NCI-H526 treated with DMSO at 0.1 percent for 48 hours (cell line): Measurements from ENCODE around the gene PHTF1.

Experiments
- DNase-seq: peaks from one replicate; lab custom pipeline; 2025; lab: John Stamatoyannopoulos, UW

PHTF1 gene

GRCh38 chr1:113759333-113760101 is at the start of gene PHTF1:
Gene PHTF1, minus strand, starts transcription at chr1:113759486. Its CDS starts 783 bp downstream, at chr1:113758703.
- peak; percentile 34 for DNase-seq

- no peak for DNase-seq
Measured at GRCh38 chr1:113808450-113809195, 49.3 kb upstream of the PHTF1 start.

GRCh38 chr1:113805639-113806038 is 46.4 kb upstream of the PHTF1 start:
- DNase-seq, result no peak

GRCh38 chr1:113805256-113805531 is 45.9 kb upstream of the PHTF1 start:
- DNase-seq, result no peak

GRCh38 chr1:113804421-113805255 is 45.4 kb upstream of the PHTF1 start:
- no peak for DNase-seq

DNA sequence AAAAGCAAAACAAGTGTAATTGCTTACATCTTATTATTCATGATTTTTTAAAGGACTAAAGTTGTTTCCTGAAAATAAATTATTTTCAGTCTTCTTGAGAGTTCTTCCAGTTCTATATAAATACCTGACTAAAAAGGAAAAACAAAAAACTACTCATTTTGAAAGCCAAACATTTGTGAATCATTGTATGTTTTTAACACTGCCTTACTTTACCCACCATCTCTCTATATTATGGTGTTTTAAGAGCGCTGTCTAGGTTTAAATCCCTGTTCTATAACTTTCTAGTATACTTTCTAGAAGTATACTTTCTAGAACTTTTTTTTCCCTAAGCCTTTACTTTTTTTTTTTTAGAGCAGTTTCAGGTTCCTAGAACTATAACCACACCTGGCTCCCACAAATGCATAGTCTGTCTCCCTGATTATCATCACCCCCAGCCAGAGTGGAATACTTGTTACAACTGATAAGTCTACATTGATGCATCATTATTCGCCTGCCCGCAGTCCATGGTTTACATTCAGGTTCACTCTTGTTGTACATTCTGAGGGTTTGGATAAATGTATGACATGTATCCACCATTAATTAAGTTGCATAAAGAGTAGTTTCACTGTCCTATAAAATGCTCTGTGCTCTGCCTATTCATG is 43.2 kb upstream of the PHTF1 start:
- no peak for DNase-seq

GRCh38 chr1:113800487-113800886 is 41.2 kb upstream of the PHTF1 start:
- DNase-seq, result no peak

DNA sequence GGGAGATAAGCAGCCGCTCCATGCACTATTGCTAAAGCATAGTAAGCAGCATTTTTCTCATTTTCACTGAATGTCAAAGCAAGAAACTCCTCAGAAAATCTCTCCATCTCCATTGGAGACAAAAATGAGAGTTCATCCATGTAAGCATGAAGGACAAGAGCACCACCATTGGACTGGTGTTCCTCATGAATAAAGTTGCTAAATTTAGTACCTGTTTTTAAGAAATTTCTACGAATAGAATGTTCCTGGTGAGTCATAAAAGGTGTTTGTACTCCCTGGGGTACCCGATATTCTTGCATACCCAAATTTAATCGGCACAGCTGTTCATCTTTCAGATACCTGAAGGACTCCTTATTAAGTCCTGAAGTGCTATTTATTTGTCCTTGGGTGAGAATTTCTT is 38.2 kb upstream of the PHTF1 start:
- no peak for DNase-seq

DNA sequence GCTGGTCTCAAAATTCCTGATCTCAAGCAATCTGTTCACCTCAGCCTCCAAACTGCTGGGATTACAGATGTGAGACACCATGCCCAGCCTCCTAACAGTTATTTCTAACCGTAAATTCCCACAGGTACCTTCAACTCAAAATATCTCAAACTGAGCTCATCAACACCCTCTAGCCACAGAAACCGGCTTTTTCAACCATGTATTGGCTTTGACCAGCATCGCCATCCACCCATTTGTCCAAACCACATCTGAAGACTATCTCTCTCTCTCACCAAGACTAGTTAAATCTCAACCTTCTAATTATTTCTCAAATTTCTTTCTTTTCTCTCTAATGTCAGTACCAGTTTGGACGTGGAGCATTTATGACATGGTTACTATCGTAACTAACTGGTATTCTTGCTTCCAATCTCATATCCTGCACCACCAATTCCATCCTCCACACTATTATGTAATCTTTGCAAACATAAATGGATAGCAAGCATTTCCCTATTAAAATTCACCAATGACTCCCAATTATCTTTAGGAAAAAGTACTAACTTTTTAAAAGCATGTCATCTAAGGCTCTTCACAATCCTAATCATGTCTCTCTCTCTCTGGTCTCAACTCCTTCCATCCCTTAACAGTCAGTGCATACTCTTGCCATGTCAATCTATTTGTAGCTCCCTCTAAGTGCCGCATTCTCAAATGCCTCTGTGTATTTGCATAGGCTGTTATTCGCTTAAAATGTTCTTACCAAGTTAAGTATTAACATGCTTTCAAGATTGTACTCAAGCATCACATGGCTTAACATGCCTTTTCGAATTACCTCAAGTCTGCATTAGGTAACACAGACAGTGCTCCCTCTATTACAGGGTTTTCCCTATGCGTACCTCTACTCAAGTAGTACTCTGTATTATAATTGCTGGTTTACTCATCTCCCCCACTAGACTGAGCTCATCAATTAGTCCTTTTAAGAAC is 34.9 kb upstream of the PHTF1 start:
- no peak for DNase-seq

DNA sequence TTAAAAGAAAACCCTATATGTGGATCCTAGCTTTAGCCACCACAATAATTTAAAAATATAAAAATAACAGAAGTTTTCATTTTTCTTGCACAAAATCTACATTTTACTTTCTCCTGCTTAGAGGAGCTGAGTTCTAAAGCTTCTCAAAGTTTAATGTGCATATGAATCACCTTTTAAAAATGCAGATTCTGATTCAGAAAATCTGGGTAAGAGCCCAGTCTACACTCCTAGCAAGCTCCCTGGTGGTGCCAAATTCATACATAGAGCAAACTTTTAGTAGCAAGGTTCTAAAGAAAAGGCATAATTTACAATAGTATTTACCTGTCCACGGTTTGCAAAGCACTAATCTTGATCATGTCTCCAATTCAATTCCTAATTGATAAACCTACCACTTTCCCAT is 33.7 kb upstream of the PHTF1 start:
- DNase-seq, result no peak

DNA sequence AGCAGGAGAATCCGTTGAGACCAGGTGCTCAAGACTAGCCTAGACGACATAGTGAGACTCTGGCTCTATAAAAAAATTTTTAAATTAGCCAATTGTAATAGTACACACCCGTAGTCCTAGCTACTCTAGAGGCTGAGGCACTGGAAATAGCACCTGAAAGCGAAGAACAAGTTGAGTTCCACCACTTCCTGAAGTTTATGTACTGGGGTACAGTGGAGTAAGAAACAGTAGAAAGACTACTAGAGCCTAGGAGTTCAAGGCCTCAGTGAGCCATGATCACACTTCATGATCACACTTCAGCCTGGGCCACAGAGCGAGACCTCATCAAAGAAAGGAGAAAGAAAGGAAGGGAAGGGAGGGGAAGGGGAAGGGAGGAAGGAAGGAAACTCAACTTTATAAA is 33.2 kb upstream of the PHTF1 start:
- DNase-seq, result no peak

DNA sequence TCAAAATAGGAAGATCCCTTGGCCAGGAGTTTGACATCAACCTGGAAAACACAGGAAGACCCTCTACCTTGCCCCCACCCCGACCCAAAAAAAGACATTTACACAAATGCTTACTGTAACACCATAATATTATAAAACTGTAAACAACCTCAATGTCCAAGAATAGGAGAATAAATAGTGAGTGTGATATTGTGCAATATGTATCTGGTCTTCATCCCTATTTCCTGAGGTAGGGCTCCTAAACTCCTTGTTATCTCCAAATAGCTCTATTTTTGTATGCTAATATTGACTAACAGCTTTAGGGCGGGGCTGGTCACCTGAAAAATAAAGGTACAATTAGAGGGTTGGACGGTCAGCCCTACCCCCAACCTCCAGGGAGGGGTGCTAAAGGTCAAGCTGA is 29.5 kb upstream of the PHTF1 start:
- DNase-seq, result no peak

- no peak for DNase-seq
Measured at GRCh38 chr1:113787663-113788062, 28.4 kb upstream of the PHTF1 start.

DNA sequence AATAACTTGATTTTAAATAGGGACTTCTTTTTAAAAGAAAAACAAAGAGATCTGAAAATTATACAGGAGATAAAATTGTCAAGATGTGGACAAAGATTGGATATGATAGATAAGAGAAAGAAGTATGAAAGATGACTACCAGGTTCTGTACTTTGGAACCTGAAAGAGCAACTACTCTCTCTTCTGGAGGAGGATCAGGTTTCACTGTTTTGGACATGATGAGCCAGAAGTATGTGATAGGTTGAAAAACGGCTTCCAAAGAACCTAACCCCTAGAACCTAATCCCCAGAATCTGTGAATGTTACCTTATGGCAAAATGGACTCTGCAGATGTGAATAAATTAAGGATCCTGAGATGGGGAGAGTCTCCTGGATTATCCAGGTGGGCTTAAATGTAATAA is 26.8 kb upstream of the PHTF1 start:
- DNase-seq, result peak; percentile 13

DNA sequence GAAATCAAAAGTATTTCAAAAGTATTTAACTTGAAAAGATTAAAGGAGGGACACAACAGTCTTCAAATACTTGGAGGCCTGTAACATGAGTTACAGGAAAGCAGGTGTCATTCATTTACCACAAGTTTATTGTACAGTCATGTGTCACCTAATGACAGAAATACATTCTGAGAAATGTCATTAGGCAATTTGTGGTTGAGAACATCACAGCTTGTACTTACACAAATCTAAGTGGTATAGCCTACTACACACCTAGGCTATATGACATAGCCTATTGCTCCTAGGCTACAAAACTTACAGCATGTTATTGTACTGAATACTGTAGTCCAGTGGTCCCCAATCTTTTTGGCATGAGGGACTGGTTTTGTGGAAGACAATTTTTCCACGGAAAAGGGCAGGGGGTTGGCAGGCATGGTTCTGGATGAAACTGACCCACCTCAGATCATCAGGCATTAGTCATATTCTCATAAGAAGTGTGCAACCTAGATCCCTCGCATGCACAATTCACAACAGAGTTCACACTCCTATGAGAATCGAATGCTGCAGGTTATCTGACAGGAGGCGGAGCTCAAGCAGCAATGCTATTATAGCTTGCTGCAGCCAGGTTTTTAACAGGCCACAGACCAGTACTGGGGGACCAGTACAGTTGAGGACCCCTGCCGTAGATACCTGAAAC is 25.0 kb upstream of the PHTF1 start:
- DNase-seq, result no peak

DNA sequence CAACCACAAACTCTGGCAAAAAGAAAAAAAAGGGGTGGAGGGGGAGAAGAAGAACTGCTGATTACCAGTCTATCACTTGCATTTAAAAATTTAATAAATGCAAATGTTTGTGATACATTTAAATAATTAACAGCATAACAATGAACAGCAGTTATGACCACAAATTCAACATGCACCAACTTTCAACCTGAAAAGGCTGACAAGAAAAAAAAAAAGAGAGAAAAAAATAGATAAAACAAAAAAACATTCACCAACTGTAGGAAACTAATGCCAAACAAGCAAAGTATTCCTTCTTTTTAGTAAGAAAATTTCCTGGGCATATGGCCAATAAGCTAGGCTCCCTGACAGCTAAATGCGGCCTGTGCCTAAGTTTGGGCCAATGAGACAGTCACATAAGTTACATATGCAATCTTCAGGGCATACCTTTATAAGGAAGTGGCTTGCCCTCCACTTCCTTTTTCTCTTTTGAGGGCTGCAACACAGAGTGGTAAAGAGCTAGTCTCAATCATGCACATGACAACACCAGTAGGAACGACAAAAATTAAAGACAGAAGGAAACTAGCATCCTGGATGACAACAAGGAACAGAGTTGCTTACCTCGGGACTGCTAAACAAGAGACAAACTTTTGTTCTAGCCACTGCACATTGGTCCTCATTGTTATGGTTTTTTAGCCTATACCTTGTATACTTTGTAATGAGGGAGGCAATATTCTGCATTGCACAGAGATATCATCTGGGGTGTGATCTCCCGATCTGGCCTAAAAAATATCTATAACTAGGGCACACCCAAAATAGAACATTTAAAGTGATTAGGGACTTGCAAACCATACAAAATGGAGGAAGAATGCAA is 24.2 kb upstream of the PHTF1 start:
- no peak for DNase-seq

DNA sequence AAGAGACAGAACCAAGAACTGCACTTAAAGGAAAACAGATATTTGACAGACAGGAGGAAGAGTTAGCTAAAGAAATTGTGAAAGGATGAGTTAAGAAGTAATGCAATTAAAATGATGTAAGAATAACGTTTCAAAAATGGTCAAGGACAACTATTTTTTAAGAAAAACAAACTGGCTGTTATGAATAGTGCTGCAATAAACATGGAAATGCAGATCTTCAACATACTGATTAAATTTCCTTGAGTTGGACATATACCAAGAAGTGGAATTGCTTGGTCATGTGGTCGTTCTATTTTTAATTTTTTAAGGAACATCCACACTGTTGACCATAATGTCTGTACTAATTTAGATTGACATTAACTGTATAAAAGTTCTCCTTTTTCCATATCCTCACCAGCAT is 23.1 kb upstream of the PHTF1 start:
- no peak for DNase-seq

GRCh38 chr1:113780374-113781146 is 21.3 kb upstream of the PHTF1 start:
- DNase-seq, result peak; percentile 33

- DNase-seq, result no peak
Measured at GRCh38 chr1:113779542-113779941, 20.3 kb upstream of the PHTF1 start.
